NCI-H446 treated with DMSO at 0.1 percent for 48 hours (cell line): Measurements from ENCODE around the gene APRT.
"Not testable (repeated sequence)": the region's sequence is repeated elsewhere in the genome, so short reads cannot be mapped to it uniquely, and the experiment has no call there.

Source experiments
- DNase-seq: peaks from one replicate; lab custom pipeline; 2025; lab: John Stamatoyannopoulos, UW

APRT gene

GRCh38 chr16:88841521-88842307, 30.0 kb upstream of the APRT start:
- no peak for DNase-seq

GRCh38 chr16:88840600-88841215, 29.0 kb upstream of the APRT start:
- DNase-seq: no peak

GRCh38 chr16:88839745-88840599, 28.2 kb upstream of the APRT start:
- no peak for DNase-seq

GRCh38 chr16:88839026-88839529, 27.4 kb upstream of the APRT start:
- no peak for DNase-seq

GRCh38 chr16:88838566-88838965, 26.8 kb upstream of the APRT start:
- DNase-seq: no peak

- no peak for DNase-seq
These were observed 26.1 kb upstream of the APRT start for GRCh38 chr16:88837806-88838205.

GRCh38 chr16:88836791-88837190, 25.1 kb upstream of the APRT start:
- DNase-seq: no peak

- no peak for DNase-seq
These were observed 24.1 kb upstream of the APRT start for GRCh38 chr16:88835818-88836217.

- no peak for DNase-seq
These were observed 23.7 kb upstream of the APRT start for GRCh38 chr16:88835383-88835782.

- DNase-seq: no peak
These were observed 22.9 kb upstream of the APRT start for GRCh38 chr16:88834670-88835069.

GRCh38 chr16:88833086-88833485, 21.4 kb upstream of the APRT start:
- DNase-seq: no peak

- no peak for DNase-seq
These were observed 20.1 kb upstream of the APRT start for GRCh38 chr16:88831838-88832237.

- DNase-seq: no peak
These were observed 19.1 kb upstream of the APRT start for GRCh38 chr16:88830783-88831182.

GRCh38 chr16:88830258-88830657, 18.5 kb upstream of the APRT start:
- no peak for DNase-seq

- DNase-seq: no peak
These were observed 17.0 kb upstream of the APRT start for GRCh38 chr16:88828711-88829110.

- no peak for DNase-seq
These were observed 16.0 kb upstream of the APRT start for GRCh38 chr16:88827727-88828126.

- no peak for DNase-seq
These were observed 14.5 kb upstream of the APRT start for GRCh38 chr16:88826070-88826840.

GRCh38 chr16:88825146-88825545, 13.4 kb upstream of the APRT start:
- no peak for DNase-seq

GRCh38 chr16:88824256-88825077, 12.7 kb upstream of the APRT start:
- no peak for DNase-seq

- not testable (repeated sequence) for DNase-seq
These were observed 11.9 kb upstream of the APRT start for GRCh38 chr16:88823646-88824045.
